DMS153 treated with DMSO at 0.1 percent for 48 hours (cell line): Measurements from ENCODE around the gene UBE3C.

Experiments
- DNase-seq: peaks from one replicate; lab custom pipeline; 2025; ENCODE audit not compliant: unreplicated experiment; lab: John Stamatoyannopoulos, UW

Gene UBE3C

GRCh38 chr7:157318015-157318706 is 179.4 kb downstream of the UBE3C start:
- no peak for DNase-seq
